HG03442 (cell line): ENCODE data around the gene LRPAP1.

Experiments
- ATAC-seq: cut with Tn5 transposase; IDR thresholded peaks from one replicate; pipeline ENCODE4 v1.9.1; 2021; ENCODE audit warnings: mild to moderate bottlenecking, moderate library complexity; ENCODE audit not compliant: unreplicated experiment

LRPAP1 gene

GRCh38 chr4:3486541-3487540 lies 45.4 kb downstream of the LRPAP1 start:
- no peak for ATAC-seq

GRCh38 chr4:3485886-3486540 lies 46.2 kb downstream of the LRPAP1 start:
- ATAC-seq, result no peak

GRCh38 chr4:3485011-3485791 lies 47.0 kb downstream of the LRPAP1 start:
- ATAC-seq, result no peak

- ATAC-seq, result no peak
These were observed 47.9 kb downstream of the LRPAP1 start for GRCh38 chr4:3484057-3484973.

GRCh38 chr4:3483471-3483921 lies 48.7 kb downstream of the LRPAP1 start:
- no peak for ATAC-seq

GRCh38 chr4:3482707-3483106 lies 49.5 kb downstream of the LRPAP1 start:
- no peak for ATAC-seq

- no peak for ATAC-seq
These were observed 50.3 kb downstream of the LRPAP1 start for GRCh38 chr4:3481783-3482393.

- no peak for ATAC-seq
These were observed 51.1 kb downstream of the LRPAP1 start for GRCh38 chr4:3481113-3481531.

GRCh38 chr4:3480528-3481112 lies 51.6 kb downstream of the LRPAP1 start:
- no peak for ATAC-seq

- no peak for ATAC-seq
These were observed 52.7 kb downstream of the LRPAP1 start for GRCh38 chr4:3479358-3480101.

GRCh38 chr4:3478446-3479357 lies 53.5 kb downstream of the LRPAP1 start:
- ATAC-seq, result no peak

GRCh38 chr4:3477750-3478430 lies 54.3 kb downstream of the LRPAP1 start:
- no peak for ATAC-seq

GRCh38 chr4:3476936-3477749 lies 55.1 kb downstream of the LRPAP1 start:
- ATAC-seq, result no peak

- no peak for ATAC-seq
These were observed 55.9 kb downstream of the LRPAP1 start for GRCh38 chr4:3476341-3476747.

GRCh38 chr4:3475713-3476260 lies 56.4 kb downstream of the LRPAP1 start:
- ATAC-seq, result no peak
